ENCODE data around the gene TMPRSS13. TPM values are rescaled to one million over a fixed set of nuclear protein-coding genes. Genes with fewer than 3 reads are reported as not detected.

Gene TMPRSS13
- total RNA-seq, 3 donors from 2014 or later (not counting 1 experiment from before 2014, with no cell fraction given): 1.6 to 1.8 (median 1.8) TPM

DNA sequence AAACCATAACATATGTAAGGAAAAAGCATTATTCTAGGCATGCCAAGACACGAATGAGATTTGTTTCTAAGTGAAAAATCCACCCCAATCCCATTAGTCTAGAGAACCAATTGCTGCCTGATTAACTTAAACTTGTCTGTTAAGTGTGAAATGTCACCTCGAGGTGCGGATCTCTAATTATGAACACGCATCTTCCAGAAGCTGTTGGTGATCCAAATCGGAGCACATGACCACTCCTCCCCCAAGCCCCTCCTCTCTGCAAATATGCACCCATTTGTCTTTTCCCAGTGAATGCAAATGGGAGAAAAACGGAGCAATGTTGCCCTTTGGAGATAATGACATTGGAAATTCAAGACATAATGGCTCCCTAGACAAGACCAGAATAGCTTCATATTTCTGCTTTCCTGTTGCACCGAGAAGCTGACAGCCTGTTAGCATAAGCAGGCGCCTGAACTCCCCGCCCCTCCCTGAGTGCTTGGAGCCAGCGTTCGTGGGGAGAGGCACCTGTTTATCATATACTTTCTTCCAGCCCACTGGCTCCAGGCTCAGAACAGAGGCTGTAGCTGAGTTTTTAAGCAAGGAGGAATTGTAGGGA is 46.8 kb downstream of the TMPRSS13 start:
- no peak for ATAC-seq
- Mint-ChIP-seq H3K9me3 (no peaks in the 10 kb centered on the region), H3K27me3 (ENCODE audit: low read depth in 2 of 2) (peaks cover 37 to 42% of the 10 kb centered on the region in 2 donors), H3K27ac (no peak overlapping the region), H3K4me3 (no peak overlapping the region), H3K4me1 (no peaks in the 10 kb centered on the region), H3K36me3 (no peaks in the 10 kb centered on the region)
- H3K9me3 ChIP-seq (ENCODE audit: control insufficient read depth, insufficient read depth, low read length): no peaks in the 10 kb centered on the region
- no peaks in the 10 kb centered on the region for H3K36me3 ChIP-seq (ENCODE audit: control insufficient read depth, insufficient read depth, low read length)
- H3K27ac ChIP-seq (ENCODE audit: low read length): no peak overlapping the region
- intact Hi-C loops (cut with micrococcal nuclease): no loop called here
- no peak for TF ChIP-seq CTCF (IDR thresholded peaks at IDR 0.05)
- DNase-seq: no peak
- no peak overlapping the region for H3K4me3 ChIP-seq (ENCODE audit: low read length)
- WGBS (ENCODE audit: insufficient coverage): 62% methylated on average over 11 of the region's 11 CpGs
- H3K4me1 ChIP-seq (ENCODE audit: control insufficient read depth, insufficient read depth, low read length): no peaks in the 10 kb centered on the region
- H3K27me3 ChIP-seq (ENCODE audit: control insufficient read depth, insufficient read depth, low read length): peaks cover 1% of the 10 kb centered on the region

- ATAC-seq: no peak
- 84% methylated on average over 5 of the region's 5 CpGs for WGBS (ENCODE audit: insufficient coverage)
- no peak overlapping the region for H3K4me3 ChIP-seq (ENCODE audit: low read length)
- Mint-ChIP-seq H3K4me1 (peaks cover 1 to 7% of the 10 kb centered on the region in 2 donors), H3K27ac (no peak overlapping the region), H3K9me3 (no peaks in the 10 kb centered on the region), H3K4me3 (no peak overlapping the region), H3K36me3 (no peaks in the 10 kb centered on the region), H3K27me3 (ENCODE audit: low read depth in 2 of 2) (peaks cover 45 to 50% of the 10 kb centered on the region in 2 donors)
- H3K4me1 ChIP-seq (ENCODE audit: control insufficient read depth, insufficient read depth, low read length): peaks cover 9% of the 10 kb centered on the region
- no peaks in the 10 kb centered on the region for H3K9me3 ChIP-seq (ENCODE audit: control insufficient read depth, insufficient read depth, low read length)
- H3K27ac ChIP-seq (ENCODE audit: low read length): no peak overlapping the region
- TF ChIP-seq CTCF (IDR thresholded peaks at IDR 0.05): no peak
- DNase-seq: no peak
- intact Hi-C loops (cut with micrococcal nuclease): no loop called here
- H3K27me3 ChIP-seq (ENCODE audit: control insufficient read depth, insufficient read depth, low read length): peaks cover 11% of the 10 kb centered on the region
- no peaks in the 10 kb centered on the region for H3K36me3 ChIP-seq (ENCODE audit: control insufficient read depth, insufficient read depth, low read length)
These were observed 48.0 kb downstream of the TMPRSS13 start for GRCh38 chr11:117881217-117881616.

DNA sequence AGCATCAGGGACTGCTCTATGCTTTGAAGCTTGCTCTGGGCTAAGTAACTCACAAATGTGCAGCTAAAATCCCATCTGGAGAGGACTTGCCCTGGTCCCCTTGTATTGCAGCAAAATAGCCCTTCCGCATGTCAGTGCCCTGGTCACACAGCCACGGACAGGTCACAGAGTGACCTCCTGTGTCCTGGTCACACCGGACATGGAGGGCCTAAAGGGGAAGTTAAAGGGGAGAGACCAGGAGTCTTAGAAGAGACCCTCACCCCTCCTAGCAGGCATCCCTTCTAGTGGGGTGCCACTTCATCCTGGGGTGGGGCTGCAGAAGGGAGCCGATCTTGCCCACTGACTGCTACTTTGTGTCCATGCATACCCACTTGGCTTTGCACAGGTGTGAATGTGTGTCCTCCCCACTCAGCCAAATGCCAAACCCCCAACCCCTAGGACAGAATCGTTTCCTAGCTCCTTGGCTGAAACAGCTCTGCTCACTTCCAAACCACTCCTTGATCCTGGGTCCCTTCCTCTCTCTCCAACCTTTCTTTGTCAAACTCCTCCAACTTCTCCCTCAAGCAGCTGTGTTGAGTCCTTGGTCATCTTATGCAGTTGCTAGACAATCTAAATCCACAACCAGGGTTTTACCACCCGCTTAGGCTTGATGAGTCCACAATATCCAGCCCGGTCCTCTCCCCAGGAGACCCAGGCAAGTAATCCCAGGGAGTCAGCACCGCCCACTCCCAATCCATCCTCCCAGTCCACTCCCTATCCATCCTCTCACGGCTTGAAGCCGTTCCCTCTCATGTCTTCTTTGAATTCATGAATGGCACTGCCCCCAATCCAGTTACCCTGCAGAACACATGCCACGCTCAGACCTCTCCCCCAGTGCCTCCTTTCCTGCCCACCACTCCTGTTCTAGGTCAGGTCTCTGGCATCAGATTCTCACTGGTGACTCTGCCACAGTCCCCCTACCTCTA is 49.4 kb downstream of the TMPRSS13 start:
- no peak overlapping the region for H3K27ac Mint-ChIP-seq
- H3K4me1 Mint-ChIP-seq: peaks cover 14 to 21% of the 10 kb centered on the region in 2 donors
- intact Hi-C loops (cut with micrococcal nuclease): no loop called here
- Histone ChIP-seq H3K4me3 (ENCODE audit: low read length) (no peak overlapping the region), H3K4me1 (ENCODE audit: control insufficient read depth, insufficient read depth, low read length) (peaks cover 21% of the 10 kb centered on the region), H3K36me3 (ENCODE audit: control insufficient read depth, insufficient read depth, low read length) (no peaks in the 10 kb centered on the region), H3K27me3 (ENCODE audit: control insufficient read depth, insufficient read depth, low read length) (peaks cover 25% of the 10 kb centered on the region), H3K27ac (ENCODE audit: low read length) (no peak overlapping the region), H3K9me3 (ENCODE audit: control insufficient read depth, insufficient read depth, low read length) (no peaks in the 10 kb centered on the region)
- ATAC-seq (no peak), DNase-seq (no peak)
- no peak overlapping the region for H3K4me3 Mint-ChIP-seq
- H3K36me3 Mint-ChIP-seq: no peaks in the 10 kb centered on the region
- peaks cover 52 to 63% of the 10 kb centered on the region in 2 donors for H3K27me3 Mint-ChIP-seq (ENCODE audit: low read depth in 2 of 2)
- no peaks in the 10 kb centered on the region for H3K9me3 Mint-ChIP-seq
- 93% methylated on average over 11 of the region's 11 CpGs for WGBS (ENCODE audit: insufficient coverage)
- TF ChIP-seq CTCF (IDR thresholded peaks at IDR 0.05): no peak

All from natural killer cell (primary cell).